Neural progenitor cell (in vitro differentiated cells): ENCODE measurements around the gene AP1M1.

Source experiments
- CTCF ChIP-seq: fragments of 200-600 bp; sonication (generic); IDR thresholded peaks from 2 replicates; pipeline ENCODE4 v1.5.1; 2017; ENCODE audit warnings: antibody characterized with exemption, mild to moderate bottlenecking
- EZH2 ChIP-seq: fragments of 200-600 bp; sonication (generic); IDR thresholded peaks from 2 replicates; pipeline ENCODE4 v1.6.1; 2017; ENCODE audit warnings: antibody characterized with exemption, mild to moderate bottlenecking, moderate library complexity

DNA sequence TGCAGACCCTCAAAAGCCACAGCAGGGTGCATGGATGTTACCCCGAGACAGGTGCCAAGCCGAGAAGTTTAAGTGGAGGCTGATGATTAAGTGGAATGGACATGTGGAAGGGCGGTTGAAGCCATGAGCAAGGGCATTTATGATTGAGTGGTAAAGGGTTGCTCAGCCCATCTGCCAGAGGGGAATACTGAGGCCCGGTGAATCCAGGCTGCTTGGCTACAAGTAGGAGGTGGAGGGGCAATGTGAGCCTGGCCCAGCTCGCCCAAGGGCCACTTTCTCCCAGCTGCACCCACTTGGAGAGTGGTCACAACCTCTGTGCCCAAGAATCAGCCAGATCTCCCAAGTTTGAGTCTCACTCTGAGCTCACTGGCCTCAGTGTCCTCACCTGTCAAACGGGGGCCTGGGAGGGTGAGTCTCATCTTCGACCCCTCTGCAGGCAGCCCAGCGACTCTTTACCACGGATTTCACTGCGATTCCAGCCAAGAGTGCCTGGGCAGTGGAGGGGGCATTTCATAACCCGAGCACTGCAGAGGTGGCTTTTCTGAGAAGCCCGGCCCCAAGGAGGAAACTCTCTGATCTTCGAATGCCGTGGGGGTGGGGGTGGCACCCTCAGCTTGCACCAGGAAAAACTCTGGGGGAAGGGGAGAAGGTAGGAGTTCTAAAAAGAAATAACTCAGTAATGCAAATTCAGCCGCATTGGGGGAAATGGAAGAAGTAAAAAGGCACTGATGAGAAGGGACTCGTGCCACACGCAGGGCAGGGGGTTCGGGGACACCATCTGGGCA is 64.1 kb downstream of the AP1M1 start:
- TF ChIP-seq CTCF (no peak), EZH2 (no peak)
